NCI-H345 treated with DMSO at 0.1 percent for 48 hours (cell line): Measurements from ENCODE around the gene APOM.

Source experiments
- DNase-seq: peaks from one replicate; lab custom pipeline; 2025; ENCODE audit not compliant: unreplicated experiment; lab: John Stamatoyannopoulos, UW

The APOM gene

GRCh38 chr6:31657406-31658157, 1.9 kb downstream of the APOM start:
- no peak for DNase-seq

- DNase-seq, result no peak
These were observed 2.5 kb downstream of the APOM start for GRCh38 chr6:31658158-31658688.

GRCh38 chr6:31658983-31659648, 3.4 kb downstream of the APOM start:
- no peak for DNase-seq

- no peak for DNase-seq
These were observed 4.1 kb downstream of the APOM start for GRCh38 chr6:31659649-31660380.

GRCh38 chr6:31660381-31661261, 4.9 kb downstream of the APOM start, which contains the start of gene C6orf47:
Gene C6orf47 (minus strand): TSS chr6:31660778. CDS start chr6:31659947, 831 bp downstream.
- peak; percentile 65 for DNase-seq

- DNase-seq, result no peak
These were observed 5.8 kb downstream of the APOM start for GRCh38 chr6:31661262-31662123.

GRCh38 chr6:31662124-31662723, 6.5 kb downstream of the APOM start:
- DNase-seq, result no peak

- DNase-seq, result no peak
These were observed 7.6 kb downstream of the APOM start for GRCh38 chr6:31663126-31663960.

- no peak for DNase-seq
These were observed 8.5 kb downstream of the APOM start for GRCh38 chr6:31663961-31664789.

- DNase-seq, result peak; percentile 82
These were observed 9.3 kb downstream of the APOM start, which contains the start of gene GPANK1 for GRCh38 chr6:31664790-31665500. Gene GPANK1 (minus strand): TSS chr6:31664997. CDS start chr6:31664478, 519 bp downstream.

- peak; percentile 96 for DNase-seq
These were observed 10.0 kb downstream of the APOM start, which contains the start of gene CSNK2B for GRCh38 chr6:31665501-31666336. Gene CSNK2B (plus strand): TSS chr6:31666080. CDS start chr6:31666832, 752 bp downstream.

GRCh38 chr6:31666337-31666965, 10.8 kb downstream of the APOM start:
- DNase-seq, result no peak

GRCh38 chr6:31669676-31670075, 14.0 kb downstream of the APOM start, which contains the start of gene LY6G5B:
Gene LY6G5B (plus strand): TSS chr6:31669976. CDS start chr6:31670951, 975 bp downstream.
- no peak for DNase-seq

GRCh38 chr6:31676322-31676903, 20.7 kb downstream of the APOM start:
- DNase-seq, result no peak

GRCh38 chr6:31676904-31677303, 21.2 kb downstream of the APOM start:
- DNase-seq, result no peak
